Heart left ventricle (tissue), 16 donors: ENCODE data around the gene EYS. TPM values are rescaled to one million over a fixed set of nuclear protein-coding genes. Genes with fewer than 3 reads are reported as not detected.

Source experiments
- ATAC-seq, 4 donors: fragments of 200-7000 bp; cut with Tn5 transposase; one replicate each; pipeline ENCODE4 v1.9.1; 2020 to 2022; ENCODE audit warnings: moderate library complexity in 4 of 4, mild to moderate bottlenecking in 3 of 4, moderate number of reproducible peaks in 1 of 4
- DNase-seq, 5 donors: peaks; one replicate each; pipeline ENCODE4 v3.0.0-alpha.2; 2020
- H3K27ac ChIP-seq, 12 donors: fragments of 200-600 bp; sonication (generic) in 4 of 12; one replicate each; pipeline versions ENCODE4 v1.5.0 to v1.8.0; 2016 to 2022; ENCODE audit warnings: mild to moderate bottlenecking in 2 of 12
- H3K27me3 ChIP-seq, 9 donors: fragments of 200-600 bp; sonication (generic) in 2 of 9; one replicate each; pipeline versions ENCODE4 v1.5.1 to v1.8.0; 2016 to 2022; ENCODE audit warnings: mild to moderate bottlenecking in 3 of 9
- H3K36me3 ChIP-seq, 9 donors: fragments of 200-600 bp; sonication (generic) in 2 of 9; one replicate each; pipeline versions ENCODE4 v1.5.0 to v1.8.0; 2018 to 2022; ENCODE audit warnings: mild to moderate bottlenecking in 2 of 9
- H3K4me1 ChIP-seq, 12 donors: fragments of 200-600 bp; sonication (generic) in 4 of 12; one replicate each; pipeline versions ENCODE4 v1.5.0 to v1.8.0; 2016 to 2022; ENCODE audit warnings: mild to moderate bottlenecking in 3 of 12
- H3K4me3 ChIP-seq, 12 donors: fragments of 200-600 bp; sonication (generic) in 4 of 12; one replicate each; pipeline versions ENCODE4 v1.5.0 to v1.8.0; 2017 to 2022; ENCODE audit warnings: mild to moderate bottlenecking in 9 of 12, moderate library complexity in 4 of 12
- H3K9me3 ChIP-seq, 12 donors: fragments of 200-600 bp; sonication (generic) in 4 of 12; one replicate each; pipeline versions ENCODE4 v1.5.0 to v1.8.0; 2016 to 2022; ENCODE audit warnings: mild to moderate bottlenecking in 1 of 12
- POLR2A ChIP-seq, 2 donors: fragments of 450-650 bp; IDR thresholded peaks; one replicate each; pipeline ENCODE4 v1.6.1; 2017; ENCODE audit warnings: antibody characterized with exemption in 2 of 2, mild to moderate bottlenecking in 2 of 2, moderate library complexity in 2 of 2
- WGBS, 4 donors: extraction: QIAGEN DNeasy Blood & Tissue Kit in 2 of 4; methylation state at CpG; one replicate each; pipeline versions ENCODE4 v1.1.5 to v1.1.7; 2013 to 2018; 5-methylcytosine and 5-hydroxymethylcytosine counted together
- intact Hi-C, 10 donors: fragments of 100-400 bp; cut with DNase I; formaldehyde crosslinking; loops; one replicate each; pipeline versions ENCODE4 v1.11.1 to v1.14.2; 2022
- polyA plus RNA-seq, 2 donors: library from polyadenylated mRNA; stranded (reverse); fragments of 200-250 nt; gene quantifications; one replicate each; pipeline ENCODE4 v1.2.3, GENCODE V29; 2013
- total RNA-seq, 9 donors: library from RNA; depleted of rRNA in 2 of 9; stranded (reverse); fragments of >200 nt in 2 of 9; fragmentation: NEBNext Ultra II Directional in 3 of 9; extraction: Animal tissue kit (Norgen Biotek cat#: 25700) in 3 of 9; gene quantifications; one replicate each; pipeline versions ENCODE4 v1.1.0 to v1.2.4, GENCODE V29; 2016 to 2023
- TF ChIP-seq, protein P1 (sequence below), 12 donors: fragments of 200-600 bp; sonication (generic) in 4 of 12; IDR thresholded peaks; one replicate each; pipeline versions ENCODE4 v1.5.0 to v1.8.0; 2018 to 2022; ENCODE audit warnings: antibody characterized with exemption in 12 of 12, mild to moderate bottlenecking in 5 of 12
- donor health status: ischemic (EF 13 %, LVEDD 7.1; RV severe dilation, severe dysfunction).
- donor health status: healthy with polysubstance abuse.
- donor health status: DM: no; HTN: yes; CAD: no.
- donor health status: DM: no; HTN: no; CAD: no.
- donor health status: ischemic (EF 25% LVEDD 6.9; RV normal size, moderate dysfunction).
- donor health status: ischemic (EF 25% LVEDD 5.7; RV mildly dilated, moderate dysfunction).
- donor health status: healthy.
- donor health status: DM: yes; HTN: yes; CAD: no.
- donor health status: ischemic (EF 35%, LVEDD 5.7; RV mildly dilated, moderate dysfunction).
- donor health status: nonischemic (EF 11% LVEDD 7.7; RV severe dilation, severe dysfunction).
- donor health status: DM: yes; HTN: yes; CAD: no.
- donor health status: PGD.
- donor health status: ischemic (EF 29% LVEDD 5.4; RV normal size, mild dysfunction).
- donor health status: nonischemic (EF 23%, LVEDD 6.1; RV moderate dilation, normal function).

The EYS gene
- total and polyA plus RNA-seq, 11 donors: 0.07 to 0.27 (median 0.08) TPM; not detected in 8

DNA sequence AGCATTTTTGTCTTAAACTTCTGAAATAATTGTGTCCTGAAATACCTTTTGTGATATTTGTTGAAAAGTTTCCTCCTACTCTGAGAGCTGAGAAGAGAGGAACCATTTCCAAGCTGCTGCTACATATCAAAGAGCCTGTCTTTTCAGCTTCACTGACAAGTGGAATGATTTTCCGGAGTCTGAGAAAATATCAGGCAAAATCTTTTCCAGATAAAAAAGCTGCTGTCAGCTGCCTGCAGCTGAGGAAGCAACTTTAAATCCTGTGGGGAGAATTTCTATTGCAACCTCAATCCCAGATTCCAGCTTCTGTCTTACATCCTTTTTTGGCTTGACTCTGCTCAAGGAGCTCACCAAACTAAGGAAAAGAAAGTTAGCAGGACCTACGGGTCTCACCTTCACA lies 1167.1 kb downstream of the EYS start:
- ATAC-seq (no peak), DNase-seq (no peak)
- Histone ChIP-seq H3K4me1 (no peaks in the 10 kb centered on the region), H3K27ac (no peak overlapping the region), H3K27me3 (no peaks in the 10 kb centered on the region), H3K4me3 (no peak overlapping the region), H3K9me3 (peaks cover 0 to 4% (median 0%) of the 10 kb centered on the region in 12 donors), H3K36me3 (no peaks in the 10 kb centered on the region)
- intact Hi-C loops: no loop called here
- 26 to 48% (median 33%) methylated on average over 2 of the region's 2 CpGs for WGBS, 4 donors
- no peak for TF ChIP-seq POLR2A (IDR thresholded peaks at IDR 0.05)
- TF ChIP-seq, protein P1, sequence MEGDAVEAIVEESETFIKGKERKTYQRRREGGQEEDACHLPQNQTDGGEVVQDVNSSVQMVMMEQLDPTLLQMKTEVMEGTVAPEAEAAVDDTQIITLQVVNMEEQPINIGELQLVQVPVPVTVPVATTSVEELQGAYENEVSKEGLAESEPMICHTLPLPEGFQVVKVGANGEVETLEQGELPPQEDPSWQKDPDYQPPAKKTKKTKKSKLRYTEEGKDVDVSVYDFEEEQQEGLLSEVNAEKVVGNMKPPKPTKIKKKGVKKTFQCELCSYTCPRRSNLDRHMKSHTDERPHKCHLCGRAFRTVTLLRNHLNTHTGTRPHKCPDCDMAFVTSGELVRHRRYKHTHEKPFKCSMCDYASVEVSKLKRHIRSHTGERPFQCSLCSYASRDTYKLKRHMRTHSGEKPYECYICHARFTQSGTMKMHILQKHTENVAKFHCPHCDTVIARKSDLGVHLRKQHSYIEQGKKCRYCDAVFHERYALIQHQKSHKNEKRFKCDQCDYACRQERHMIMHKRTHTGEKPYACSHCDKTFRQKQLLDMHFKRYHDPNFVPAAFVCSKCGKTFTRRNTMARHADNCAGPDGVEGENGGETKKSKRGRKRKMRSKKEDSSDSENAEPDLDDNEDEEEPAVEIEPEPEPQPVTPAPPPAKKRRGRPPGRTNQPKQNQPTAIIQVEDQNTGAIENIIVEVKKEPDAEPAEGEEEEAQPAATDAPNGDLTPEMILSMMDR (IDR thresholded peaks at IDR 0.05): no peak

DNA sequence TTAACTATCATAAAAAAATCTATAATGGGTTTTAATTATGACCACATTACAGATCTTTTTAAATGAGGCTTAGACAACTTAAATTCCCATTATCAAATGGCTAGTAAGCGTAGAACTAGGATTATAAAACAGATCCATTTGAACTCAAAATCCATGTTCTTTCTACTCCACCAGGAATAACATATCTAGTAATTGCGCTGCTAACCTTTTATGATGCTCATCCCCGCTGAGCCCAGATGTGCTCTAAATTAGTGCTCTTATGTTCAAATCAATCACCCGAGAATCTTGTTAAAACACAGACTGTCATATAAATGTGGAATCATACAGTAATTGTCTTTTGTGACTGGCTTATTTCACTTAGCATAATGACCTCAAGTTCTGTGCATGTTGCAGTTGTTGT lies 1168.3 kb downstream of the EYS start:
- intact Hi-C loops: no loop called here
- Histone ChIP-seq H3K4me3 (no peak overlapping the region), H3K9me3 (peaks cover 0 to 4% (median 0%) of the 10 kb centered on the region in 12 donors), H3K36me3 (no peaks in the 10 kb centered on the region), H3K27ac (no peak overlapping the region), H3K27me3 (no peaks in the 10 kb centered on the region), H3K4me1 (no peaks in the 10 kb centered on the region)
- DNase-seq: no peak
- no peak for TF ChIP-seq POLR2A (IDR thresholded peaks at IDR 0.05)
- TF ChIP-seq, protein P1 (IDR thresholded peaks at IDR 0.05): no peak
- ATAC-seq: no peak
- 86 to 96% (median 93%) methylated on average over 4 of the region's 4 CpGs for WGBS, 4 donors

DNA sequence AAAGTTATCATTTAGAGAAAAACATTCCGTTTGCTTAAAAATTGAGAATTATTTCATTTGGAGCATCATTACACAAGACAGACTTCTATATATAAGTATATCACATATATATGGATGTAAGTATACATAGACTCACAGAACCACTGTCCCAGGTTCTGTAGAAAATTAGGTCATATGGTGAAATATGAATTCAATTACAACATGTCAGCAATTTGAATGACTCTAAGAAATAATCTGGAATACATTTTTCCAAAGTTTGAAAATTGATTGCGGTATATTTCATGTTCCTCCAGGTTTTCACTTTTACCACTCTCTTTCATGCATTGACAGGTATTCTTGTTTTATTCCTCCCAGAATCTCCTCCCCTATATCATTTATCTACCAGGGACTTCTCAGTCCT lies 1179.1 kb downstream of the EYS start:
- H3K4me1 ChIP-seq: no peaks in the 10 kb centered on the region
- TF ChIP-seq, protein P1 (IDR thresholded peaks at IDR 0.05): no peak
- TF ChIP-seq POLR2A (IDR thresholded peaks at IDR 0.05): no peak
- H3K4me3 ChIP-seq: no peak overlapping the region
- peaks cover 0 to 5% (median 0%) of the 10 kb centered on the region in 12 donors for H3K9me3 ChIP-seq
- DNase-seq (no peak), ATAC-seq (no peak)
- H3K27ac ChIP-seq: no peak overlapping the region
- 86 to 96% (median 88%) methylated on average over 2 of the region's 2 CpGs for WGBS, 4 donors
- no peaks in the 10 kb centered on the region for H3K27me3 ChIP-seq
- intact Hi-C loops: no loop called here
- no peaks in the 10 kb centered on the region for H3K36me3 ChIP-seq

GRCh38 chr6:64522859-64523258 lies 1184.2 kb downstream of the EYS start:
- no peak for DNase-seq
- Histone ChIP-seq H3K36me3 (no peaks in the 10 kb centered on the region), H3K9me3 (peaks cover 0 to 4% (median 0%) of the 10 kb centered on the region in 12 donors), H3K4me3 (no peak overlapping the region), H3K27ac (no peak overlapping the region), H3K4me1 (no peaks in the 10 kb centered on the region), H3K27me3 (no peaks in the 10 kb centered on the region)
- no peak for TF ChIP-seq POLR2A (IDR thresholded peaks at IDR 0.05)
- TF ChIP-seq, protein P1 (IDR thresholded peaks at IDR 0.05): no peak
- intact Hi-C loops: no loop called here
- no peak for ATAC-seq
